MM.1S (cell line): ENCODE measurements around the gene IL2RA.

Source experiments
- EZH2 ChIP-seq: fragments of 300-600 bp; sonication (generic); optimal IDR thresholded peaks from 2 replicates; pipeline ENCODE3; 2017; ENCODE audit warnings: low read depth, mild to moderate bottlenecking, antibody characterized with exemption, low read length, mixed read lengths
- EZH2phosphoT487 ChIP-seq: fragments of 300-600 bp; sonication (generic); IDR thresholded peaks from 2 replicates; pipeline ENCODE4 v1.6.1; 2018; ENCODE audit warnings: antibody characterized with exemption, low read length
- TF ChIP-seq, protein P1 (sequence below): fragments of 300-600 bp; sonication (generic); IDR thresholded peaks from 2 replicates; pipeline ENCODE4 v1.5.1; 2016; ENCODE audit warnings: antibody characterized with exemption, low read length, mixed read lengths

DNA sequence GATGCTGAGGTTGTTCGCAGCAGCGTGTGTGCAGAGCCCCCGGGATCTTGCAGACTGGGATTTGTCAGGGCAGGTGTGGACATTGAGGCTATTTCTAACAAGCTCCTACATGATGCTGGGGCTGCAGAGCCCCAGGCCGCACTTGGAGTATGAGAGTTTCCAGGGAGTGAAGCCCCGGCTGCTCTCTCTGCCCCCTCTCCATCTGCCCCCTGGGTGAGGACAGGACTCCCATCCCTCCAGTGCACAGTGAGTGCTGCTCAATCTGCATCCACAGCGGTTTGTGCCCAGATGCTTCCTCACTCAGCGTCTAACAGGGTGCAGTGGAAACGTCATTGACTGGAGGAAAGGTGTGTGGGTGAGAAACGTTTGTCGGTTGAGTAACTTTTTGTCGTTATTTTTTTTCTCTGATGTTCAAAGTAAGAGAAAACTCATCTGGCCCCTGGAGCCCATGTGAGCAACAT is 25.3 kb downstream of the IL2RA start:
- TF ChIP-seq EZH2 = no peak
- TF ChIP-seq, protein P1, sequence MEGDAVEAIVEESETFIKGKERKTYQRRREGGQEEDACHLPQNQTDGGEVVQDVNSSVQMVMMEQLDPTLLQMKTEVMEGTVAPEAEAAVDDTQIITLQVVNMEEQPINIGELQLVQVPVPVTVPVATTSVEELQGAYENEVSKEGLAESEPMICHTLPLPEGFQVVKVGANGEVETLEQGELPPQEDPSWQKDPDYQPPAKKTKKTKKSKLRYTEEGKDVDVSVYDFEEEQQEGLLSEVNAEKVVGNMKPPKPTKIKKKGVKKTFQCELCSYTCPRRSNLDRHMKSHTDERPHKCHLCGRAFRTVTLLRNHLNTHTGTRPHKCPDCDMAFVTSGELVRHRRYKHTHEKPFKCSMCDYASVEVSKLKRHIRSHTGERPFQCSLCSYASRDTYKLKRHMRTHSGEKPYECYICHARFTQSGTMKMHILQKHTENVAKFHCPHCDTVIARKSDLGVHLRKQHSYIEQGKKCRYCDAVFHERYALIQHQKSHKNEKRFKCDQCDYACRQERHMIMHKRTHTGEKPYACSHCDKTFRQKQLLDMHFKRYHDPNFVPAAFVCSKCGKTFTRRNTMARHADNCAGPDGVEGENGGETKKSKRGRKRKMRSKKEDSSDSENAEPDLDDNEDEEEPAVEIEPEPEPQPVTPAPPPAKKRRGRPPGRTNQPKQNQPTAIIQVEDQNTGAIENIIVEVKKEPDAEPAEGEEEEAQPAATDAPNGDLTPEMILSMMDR = no peak
- TF ChIP-seq EZH2phosphoT487 = no peak
